Left hindlimb (tissue), 1 donor: ENCODE measurements around the gene KRTAP4-12.
"Not testable (repeated sequence)": the region's sequence is repeated elsewhere in the genome, so short reads cannot be mapped to it uniquely, and the experiment has no call there.

ENCODE experiments used
- DNase-seq: peaks from one replicate; pipeline ENCODE4 v3.0.0-alpha.2; 2018

KRTAP4-12 gene

GRCh38 chr17:41084100-41084856 lies 39.7 kb downstream of the KRTAP4-12 start, which contains the start of gene KRTAP4-7:
Gene KRTAP4-7, plus strand, starts transcription at chr17:41084150. Its CDS starts 57 bp downstream, at chr17:41084207.
- DNase-seq: not testable (repeated sequence)

- DNase-seq: not testable (repeated sequence)
Observed at GRCh38 chr17:41083427-41083826, 40.6 kb downstream of the KRTAP4-12 start.

DNA sequence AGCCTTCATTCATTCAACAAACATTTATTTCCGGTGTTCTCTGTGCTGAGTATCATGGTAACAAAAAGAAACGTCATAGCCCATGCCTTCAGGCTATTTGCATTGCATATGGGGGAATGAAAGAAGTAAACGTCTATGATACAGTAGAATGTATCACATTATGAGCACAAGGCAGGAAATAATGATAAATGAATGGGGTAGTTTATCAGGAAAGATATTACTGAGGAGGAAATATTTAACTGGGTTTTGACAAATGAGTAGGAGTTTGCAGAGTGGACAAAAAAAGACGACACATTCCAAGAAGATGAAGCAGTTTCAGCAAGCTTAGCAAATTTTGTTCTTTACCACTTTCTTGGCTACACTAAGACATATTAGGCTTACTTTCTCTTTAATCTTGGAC lies 41.4 kb downstream of the KRTAP4-12 start:
- DNase-seq: no peak

GRCh38 chr17:41076788-41077187 lies 47.2 kb downstream of the KRTAP4-12 start:
- DNase-seq: no peak

GRCh38 chr17:41073676-41074075 lies 50.3 kb downstream of the KRTAP4-12 start:
- no peak for DNase-seq
